Liver (tissue), 3 donors: ENCODE measurements around the gene CAMK1D.

Source experiments
- JUND ChIP-seq, 2 donors: IDR thresholded peaks; 2 replicates each; pipeline ENCODE4 v1.6.1; 2016; ENCODE audit warnings: antibody characterized with exemption in 2 of 2
- NR2F2 ChIP-seq: IDR thresholded peaks from 2 replicates; pipeline ENCODE4 v1.6.1; 2016; ENCODE audit warnings: antibody characterized with exemption
- TF ChIP-seq, protein P1 (sequence below): fragments of 150-350 bp; IDR thresholded peaks from 2 replicates; pipeline ENCODE4 v1.5.1; 2017; ENCODE audit warnings: improper control_type of control experiment, low read depth, low read length; ENCODE audit not compliant: missing input control
- donor health status: healthy.
- donor health status: healthy.

DNA sequence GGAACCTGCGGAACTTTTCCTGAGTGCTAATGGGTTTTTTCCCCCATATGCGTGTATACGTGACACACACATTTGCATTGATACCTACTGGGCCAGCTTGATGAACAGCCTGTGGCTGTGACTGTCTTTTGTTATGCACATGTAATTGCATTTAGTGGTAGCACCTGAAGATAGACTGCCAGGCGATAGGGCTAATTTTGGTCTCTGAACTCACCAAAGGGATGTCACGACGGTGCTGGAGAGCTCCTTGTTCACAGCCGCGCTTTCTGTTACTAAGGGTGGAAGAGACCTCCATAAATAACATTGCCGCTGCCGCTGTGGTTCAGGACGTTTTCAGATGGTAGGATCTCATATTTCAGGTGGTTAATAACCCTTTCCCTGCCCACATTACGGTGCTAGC lies 133.2 kb downstream of the CAMK1D start:
- TF ChIP-seq JUND (IDR thresholded peaks at IDR 0.05) = no peak
- TF ChIP-seq, protein P1, sequence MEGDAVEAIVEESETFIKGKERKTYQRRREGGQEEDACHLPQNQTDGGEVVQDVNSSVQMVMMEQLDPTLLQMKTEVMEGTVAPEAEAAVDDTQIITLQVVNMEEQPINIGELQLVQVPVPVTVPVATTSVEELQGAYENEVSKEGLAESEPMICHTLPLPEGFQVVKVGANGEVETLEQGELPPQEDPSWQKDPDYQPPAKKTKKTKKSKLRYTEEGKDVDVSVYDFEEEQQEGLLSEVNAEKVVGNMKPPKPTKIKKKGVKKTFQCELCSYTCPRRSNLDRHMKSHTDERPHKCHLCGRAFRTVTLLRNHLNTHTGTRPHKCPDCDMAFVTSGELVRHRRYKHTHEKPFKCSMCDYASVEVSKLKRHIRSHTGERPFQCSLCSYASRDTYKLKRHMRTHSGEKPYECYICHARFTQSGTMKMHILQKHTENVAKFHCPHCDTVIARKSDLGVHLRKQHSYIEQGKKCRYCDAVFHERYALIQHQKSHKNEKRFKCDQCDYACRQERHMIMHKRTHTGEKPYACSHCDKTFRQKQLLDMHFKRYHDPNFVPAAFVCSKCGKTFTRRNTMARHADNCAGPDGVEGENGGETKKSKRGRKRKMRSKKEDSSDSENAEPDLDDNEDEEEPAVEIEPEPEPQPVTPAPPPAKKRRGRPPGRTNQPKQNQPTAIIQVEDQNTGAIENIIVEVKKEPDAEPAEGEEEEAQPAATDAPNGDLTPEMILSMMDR = no peak
- TF ChIP-seq NR2F2 = no peak
